ENCODE measurements around the gene SNTG2.

SNTG2 gene

GRCh38 chr2:1283020-1283801 is 332.6 kb downstream of the SNTG2 start:
- DNase-seq (ENCODE audit: low read depth in 2 of 2): no peak

GRCh38 chr2:1283871-1284270 is 333.2 kb downstream of the SNTG2 start:
- no peak for DNase-seq (ENCODE audit: low read depth in 2 of 2)

- no peak for DNase-seq (ENCODE audit: low read depth in 2 of 2)
Measured at GRCh38 chr2:1286929-1287328, 336.3 kb downstream of the SNTG2 start.

GRCh38 chr2:1287427-1287826 is 336.8 kb downstream of the SNTG2 start:
- DNase-seq (ENCODE audit: low read depth in 2 of 2): no peak

GRCh38 chr2:1294900-1295299 is 344.3 kb downstream of the SNTG2 start:
- no peak for DNase-seq (ENCODE audit: low read depth in 2 of 2)

GRCh38 chr2:1295740-1296139 is 345.1 kb downstream of the SNTG2 start:
- no peak for DNase-seq (ENCODE audit: low read depth in 2 of 2)

GRCh38 chr2:1297372-1298159 is 346.9 kb downstream of the SNTG2 start:
- no peak for DNase-seq (ENCODE audit: low read depth in 2 of 2)

- DNase-seq (ENCODE audit: low read depth in 2 of 2): no peak
Measured at GRCh38 chr2:1299043-1299442, 348.4 kb downstream of the SNTG2 start.

- DNase-seq (ENCODE audit: low read depth in 2 of 2): no peak
Measured at GRCh38 chr2:1300284-1300683, 349.6 kb downstream of the SNTG2 start.

GRCh38 chr2:1301056-1301455 is 350.4 kb downstream of the SNTG2 start:
- no peak for DNase-seq (ENCODE audit: low read depth in 2 of 2)

- DNase-seq (ENCODE audit: low read depth in 2 of 2): no peak
Measured at GRCh38 chr2:1305342-1306013, 354.8 kb downstream of the SNTG2 start.

GRCh38 chr2:1306014-1306686 is 355.5 kb downstream of the SNTG2 start:
- no peak for DNase-seq (ENCODE audit: low read depth in 2 of 2)

- no peak for DNase-seq (ENCODE audit: low read depth in 2 of 2)
Measured at GRCh38 chr2:1306687-1307516, 356.3 kb downstream of the SNTG2 start.

GRCh38 chr2:1307670-1308069 is 357.0 kb downstream of the SNTG2 start:
- no peak for DNase-seq (ENCODE audit: low read depth in 2 of 2)

- DNase-seq (ENCODE audit: low read depth in 2 of 2): no peak
Measured at GRCh38 chr2:1308678-1309077, 358.0 kb downstream of the SNTG2 start.

GRCh38 chr2:1309507-1309906 is 358.9 kb downstream of the SNTG2 start:
- DNase-seq (ENCODE audit: low read depth in 2 of 2): no peak

- no peak for DNase-seq (ENCODE audit: low read depth in 2 of 2)
Measured at GRCh38 chr2:1310202-1310601, 359.6 kb downstream of the SNTG2 start.

GRCh38 chr2:1310866-1311265 is 360.2 kb downstream of the SNTG2 start:
- DNase-seq (ENCODE audit: low read depth in 2 of 2): no peak

GRCh38 chr2:1313240-1313924 is 362.7 kb downstream of the SNTG2 start:
- DNase-seq (ENCODE audit: low read depth in 2 of 2): no peak

GRCh38 chr2:1314254-1314653 is 363.6 kb downstream of the SNTG2 start:
- DNase-seq (ENCODE audit: low read depth in 2 of 2): no peak

All from stimulated activated CD8-positive, alpha-beta memory T cell treated with anti-CD3 and anti-CD28 coated beads, Interleukin-7, amount 100 ng/mL, for 4 hours (primary cell).